Thymus (tissue), 11 donors: ENCODE results near the gene PHAF1. TPM values are rescaled to one million over a fixed set of nuclear protein-coding genes. Genes with fewer than 3 reads are reported as not detected.

Experiments used
- DNase-seq, 9 donors: peaks; one replicate each; pipeline ENCODE4 v3.0.0-alpha.2; 2013; ENCODE audit warnings: low spot score in 9 of 9, low read depth in 6 of 9, missing footprints in 1 of 9
- H3K27ac ChIP-seq, 2 donors: one replicate each; pipeline ENCODE4 v1.5.1; 2013; ENCODE audit warnings: control low read depth in 1 of 2, low read depth in 1 of 2, low read length in 1 of 2, mild to moderate bottlenecking in 1 of 2, moderate library complexity in 1 of 2
- H3K27me3 ChIP-seq, 2 donors: one replicate each; pipeline ENCODE4 v1.5.1; 2013; ENCODE audit warnings: low read length in 1 of 2; ENCODE audit not compliant: control insufficient read depth in 2 of 2, insufficient read depth in 1 of 2
- H3K36me3 ChIP-seq, 2 donors: one replicate each; pipeline ENCODE4 v1.5.1; 2013; ENCODE audit warnings: low read length in 1 of 2, mild to moderate bottlenecking in 1 of 2, moderate library complexity in 1 of 2; ENCODE audit not compliant: control insufficient read depth in 2 of 2, insufficient read depth in 2 of 2
- H3K4me1 ChIP-seq, 2 donors: one replicate each; pipeline ENCODE4 v1.5.1; 2013; ENCODE audit warnings: low read length in 2 of 2; ENCODE audit not compliant: control insufficient read depth in 2 of 2, insufficient read depth in 2 of 2
- H3K4me3 ChIP-seq, 2 donors: one replicate each; pipeline ENCODE4 v1.5.1; 2013; ENCODE audit warnings: low read length in 2 of 2, control low read depth in 1 of 2, mild to moderate bottlenecking in 1 of 2
- H3K9me3 ChIP-seq, 2 donors: one replicate each; pipeline ENCODE4 v1.5.1; 2013; ENCODE audit warnings: low read length in 1 of 2, mild to moderate bottlenecking in 1 of 2; ENCODE audit not compliant: control insufficient read depth in 2 of 2, insufficient read depth in 1 of 2
- WGBS: extraction: QIAGEN DNeasy Blood & Tissue Kit; methylation state at CpG from one replicate; pipeline ENCODE4 v1.1.7; 2013; 5-methylcytosine and 5-hydroxymethylcytosine counted together
- polyA plus RNA-seq: library from polyadenylated mRNA; stranded (reverse); fragments of 200-250 nt; gene quantifications from one replicate; pipeline ENCODE4 v1.2.3, GENCODE V29; 2013
- total RNA-seq: library from RNA; stranded (reverse); fragments of 120-200 nt; gene quantifications from one replicate; pipeline ENCODE4 v1.2.4, GENCODE V29; 2013
- donor health status: healthy.

The PHAF1 gene
- total and polyA plus RNA-seq, 2 donors = 7.7 to 12.0 TPM

DNA sequence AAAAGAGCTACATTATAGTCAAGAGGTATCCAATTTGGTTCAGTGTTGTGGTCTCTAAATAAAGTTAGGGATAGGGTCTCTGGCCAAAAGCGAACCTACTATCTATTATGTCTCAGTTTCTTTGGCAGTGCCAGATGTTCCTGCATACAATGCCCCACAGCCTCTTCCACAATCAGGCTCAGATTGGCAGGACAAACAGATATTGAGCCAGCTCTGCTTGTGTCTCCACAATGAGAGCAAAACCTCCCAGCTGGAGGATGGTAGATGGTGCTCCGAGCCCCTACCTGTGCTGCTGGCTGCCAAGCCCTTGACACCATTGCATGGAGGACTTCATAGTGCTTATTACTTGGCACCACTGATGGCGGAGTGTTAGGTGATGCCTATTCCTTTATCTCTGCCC is 19.7 kb downstream of the PHAF1 start:
- H3K4me3 ChIP-seq = no peak overlapping the region
- WGBS = 98% methylated on average over 3 of the region's 3 CpGs
- H3K36me3 ChIP-seq = peaks cover 31 to 33% of the 10 kb centered on the region in 2 donors
- H3K4me1 ChIP-seq = no peaks in the 10 kb centered on the region
- DNase-seq = no peak
- no peaks in the 10 kb centered on the region for H3K27me3 ChIP-seq
- no peak overlapping the region for H3K27ac ChIP-seq
- no peaks in the 10 kb centered on the region for H3K9me3 ChIP-seq

DNA sequence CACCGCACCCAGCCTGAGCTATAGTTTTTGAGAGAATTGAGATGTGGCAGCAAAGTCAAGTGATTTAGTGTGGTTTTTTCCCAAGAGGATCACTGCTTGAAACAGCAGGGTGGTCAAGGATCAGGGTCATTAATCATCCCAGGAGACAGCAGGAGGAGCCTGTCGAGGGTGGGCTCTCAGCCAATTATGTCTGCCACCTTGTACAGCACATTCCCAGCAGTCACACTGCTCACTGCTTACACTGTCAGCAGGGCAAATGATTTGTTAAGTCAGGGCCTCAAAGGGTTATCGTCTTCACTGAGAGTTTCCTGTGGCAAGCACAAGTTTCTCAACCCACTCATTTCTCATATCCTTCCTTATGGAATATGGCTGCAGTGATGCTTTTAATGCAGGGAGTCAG is 27.9 kb downstream of the PHAF1 start:
- H3K9me3 ChIP-seq = no peaks in the 10 kb centered on the region
- no peak overlapping the region for H3K4me3 ChIP-seq
- H3K27me3 ChIP-seq = no peaks in the 10 kb centered on the region
- peaks cover 58 to 70% of the 10 kb centered on the region in 2 donors for H3K36me3 ChIP-seq
- no peaks in the 10 kb centered on the region for H3K4me1 ChIP-seq
- 83% methylated on average over 3 of the region's 3 CpGs for WGBS
- no peak for DNase-seq
- no peak overlapping the region for H3K27ac ChIP-seq

DNA sequence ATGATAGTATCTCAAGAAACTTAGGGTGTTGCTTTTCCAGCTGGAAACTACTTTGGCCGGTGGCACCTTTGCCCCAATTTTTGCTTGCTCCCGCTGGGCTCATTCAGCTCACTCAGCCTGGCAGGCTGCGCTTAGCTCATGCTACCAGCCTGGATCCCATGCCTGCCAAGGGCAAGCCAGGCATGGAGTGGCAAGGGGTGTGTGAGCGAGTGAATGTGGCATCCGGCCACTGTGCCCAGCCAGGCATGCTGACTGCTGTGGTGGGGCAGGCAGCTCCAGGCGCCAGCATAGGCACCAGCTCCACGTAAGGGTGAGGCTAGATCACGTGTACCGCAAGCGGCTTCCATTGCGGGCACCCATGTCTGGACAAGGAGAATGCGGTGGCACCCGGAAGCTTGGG is 31.6 kb downstream of the PHAF1 start:
- no peak overlapping the region for H3K4me3 ChIP-seq
- H3K36me3 ChIP-seq = peaks cover 61 to 79% of the 10 kb centered on the region in 2 donors
- H3K27me3 ChIP-seq = no peaks in the 10 kb centered on the region
- H3K4me1 ChIP-seq = no peaks in the 10 kb centered on the region
- no peak overlapping the region for H3K27ac ChIP-seq
- no peak for DNase-seq
- over 99% methylated on average over 13 of the region's 13 CpGs for WGBS
- H3K9me3 ChIP-seq = no peaks in the 10 kb centered on the region

DNA sequence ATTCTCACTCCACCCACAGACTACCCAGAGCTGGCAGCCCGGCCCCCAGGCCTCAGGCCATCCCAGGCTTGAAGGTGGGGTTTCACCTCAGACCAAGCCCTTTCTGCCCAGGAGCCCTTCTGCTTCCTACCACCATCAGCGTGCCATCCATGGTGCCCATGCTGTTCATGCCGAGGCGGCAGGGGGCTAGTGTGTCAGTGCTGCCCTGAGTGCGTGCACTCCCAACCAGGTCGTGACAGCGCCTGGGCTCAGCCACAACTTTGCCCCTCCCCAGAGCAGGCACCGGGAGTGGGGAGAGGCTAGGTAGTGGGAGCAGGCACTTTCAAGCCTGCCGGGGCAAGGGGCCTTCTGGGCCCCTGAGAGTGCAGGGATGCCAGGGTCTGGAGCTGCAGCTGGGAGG is 32.6 kb downstream of the PHAF1 start:
- no peak for DNase-seq
- Histone ChIP-seq H3K27me3 (no peaks in the 10 kb centered on the region), H3K9me3 (no peaks in the 10 kb centered on the region), H3K4me3 (no peak overlapping the region), H3K27ac (no peak overlapping the region), H3K36me3 (peaks cover 71 to 84% of the 10 kb centered on the region in 2 donors), H3K4me1 (no peaks in the 10 kb centered on the region)
- 97% methylated on average over 9 of the region's 9 CpGs for WGBS

DNA sequence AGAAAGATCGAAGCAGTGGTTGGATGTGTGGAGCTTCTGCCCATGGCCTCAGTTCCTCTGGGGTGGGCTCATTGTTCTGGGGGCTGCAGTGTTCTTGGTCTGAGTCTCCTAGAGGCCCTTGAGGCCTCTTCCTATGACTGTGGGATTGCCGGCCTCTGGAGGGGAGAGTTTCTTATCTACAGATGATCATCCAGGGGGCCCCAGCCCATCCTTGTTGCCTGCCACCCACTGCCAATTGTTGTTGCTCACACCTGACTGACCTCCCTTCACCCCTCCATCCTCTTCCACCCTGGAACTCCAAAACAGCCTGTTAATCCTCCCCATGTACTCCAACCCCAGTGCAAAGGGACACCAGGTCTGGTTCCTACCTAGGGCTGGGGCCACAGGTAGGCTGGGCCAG is 35.2 kb downstream of the PHAF1 start:
- peaks cover 3 to 6% of the 10 kb centered on the region in 2 donors for H3K9me3 ChIP-seq
- H3K27ac ChIP-seq = no peak overlapping the region
- 99% methylated on average over 2 of the region's 2 CpGs for WGBS
- H3K4me1 ChIP-seq = peaks cover 0 to 6% of the 10 kb centered on the region in 2 donors
- H3K4me3 ChIP-seq = no peak overlapping the region
- DNase-seq = no peak
- peaks cover 77 to 81% of the 10 kb centered on the region in 2 donors for H3K36me3 ChIP-seq
- peaks cover 7 to 13% of the 10 kb centered on the region in 2 donors for H3K27me3 ChIP-seq

DNA sequence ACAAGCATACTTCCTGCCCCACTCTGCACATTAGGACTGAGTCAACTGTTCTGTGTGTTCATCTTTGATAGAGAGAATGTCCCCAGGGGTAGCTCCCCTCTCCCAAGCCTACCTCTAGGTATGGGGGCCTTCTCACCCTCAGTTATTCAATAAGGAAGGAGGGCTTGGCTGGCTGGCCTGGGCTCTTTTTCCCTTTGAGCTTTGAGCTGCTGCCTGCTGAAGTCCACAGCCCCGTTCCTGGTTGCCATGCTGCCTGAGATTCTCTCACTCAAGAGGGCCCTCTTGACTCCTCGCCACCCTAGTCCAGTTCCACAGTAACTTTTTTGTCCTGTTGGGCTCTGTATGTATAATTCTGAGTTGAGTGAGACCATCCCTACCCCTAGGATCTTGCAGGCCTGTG is 36.0 kb downstream of the PHAF1 start:
- H3K36me3 ChIP-seq = peaks cover 69 to 73% of the 10 kb centered on the region in 2 donors
- WGBS = 97% methylated on average over 2 of the region's 2 CpGs
- no peak for DNase-seq

DNA sequence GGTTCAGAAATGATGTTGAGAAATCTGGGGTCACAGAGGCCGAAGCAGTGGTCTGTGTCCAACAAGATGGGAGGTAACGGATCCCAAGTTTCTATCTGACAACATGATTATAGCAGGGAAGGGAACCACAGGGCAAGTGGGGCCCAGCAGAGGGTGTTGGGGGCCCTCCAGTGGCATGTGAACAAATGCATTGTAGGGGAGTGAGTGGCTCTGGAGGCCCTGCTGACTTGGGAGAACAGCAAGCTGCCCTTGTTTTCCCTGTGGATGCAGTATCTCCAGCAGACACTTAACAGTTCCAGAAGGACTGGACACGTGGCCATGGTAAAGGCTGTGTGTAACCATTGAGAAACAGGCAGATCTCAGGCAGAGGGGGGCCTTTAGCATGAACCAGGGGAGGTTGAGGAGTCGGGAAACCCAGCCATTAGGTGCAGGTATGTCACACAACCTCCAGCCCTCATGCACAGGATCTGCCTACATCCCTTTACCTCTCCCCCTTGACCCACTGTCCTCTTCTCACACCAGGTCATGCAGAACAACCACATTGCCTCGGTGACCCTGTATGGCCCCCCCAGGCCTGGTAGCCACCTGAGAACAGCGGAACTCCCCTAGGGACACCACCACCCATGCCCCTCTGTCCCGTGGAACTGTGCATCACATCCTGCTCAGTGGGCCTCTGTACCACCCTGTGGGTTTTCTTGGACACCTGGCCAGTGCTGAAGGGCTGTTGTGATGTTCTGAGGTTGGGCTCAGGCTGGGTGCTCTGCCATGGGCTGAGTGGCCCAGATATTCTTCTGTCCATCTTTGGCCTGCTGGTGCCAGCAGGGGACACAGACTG is 37.0 kb downstream of the PHAF1 start:
- no peak overlapping the region for H3K4me3 ChIP-seq
- H3K27me3 ChIP-seq = peaks cover 25 to 31% of the 10 kb centered on the region in 2 donors
- WGBS = 97% methylated on average over 7 of the region's 7 CpGs
- peaks cover 5 to 13% of the 10 kb centered on the region in 2 donors for H3K9me3 ChIP-seq
- no peak for DNase-seq
- H3K27ac ChIP-seq = no peak overlapping the region
- peaks cover 7 to 12% of the 10 kb centered on the region in 2 donors for H3K4me1 ChIP-seq
- peaks cover 60 to 65% of the 10 kb centered on the region in 2 donors for H3K36me3 ChIP-seq

More for the DNA sequence above, 36.0 kb downstream of the PHAF1 start:
- peaks cover 5 to 11% of the 10 kb centered on the region in 2 donors for H3K9me3 ChIP-seq
- H3K4me1 ChIP-seq = peaks cover 4 to 9% of the 10 kb centered on the region in 2 donors
- no peak overlapping the region for H3K27ac ChIP-seq
- no peak overlapping the region for H3K4me3 ChIP-seq
- H3K27me3 ChIP-seq = peaks cover 15 to 21% of the 10 kb centered on the region in 2 donors

DNA sequence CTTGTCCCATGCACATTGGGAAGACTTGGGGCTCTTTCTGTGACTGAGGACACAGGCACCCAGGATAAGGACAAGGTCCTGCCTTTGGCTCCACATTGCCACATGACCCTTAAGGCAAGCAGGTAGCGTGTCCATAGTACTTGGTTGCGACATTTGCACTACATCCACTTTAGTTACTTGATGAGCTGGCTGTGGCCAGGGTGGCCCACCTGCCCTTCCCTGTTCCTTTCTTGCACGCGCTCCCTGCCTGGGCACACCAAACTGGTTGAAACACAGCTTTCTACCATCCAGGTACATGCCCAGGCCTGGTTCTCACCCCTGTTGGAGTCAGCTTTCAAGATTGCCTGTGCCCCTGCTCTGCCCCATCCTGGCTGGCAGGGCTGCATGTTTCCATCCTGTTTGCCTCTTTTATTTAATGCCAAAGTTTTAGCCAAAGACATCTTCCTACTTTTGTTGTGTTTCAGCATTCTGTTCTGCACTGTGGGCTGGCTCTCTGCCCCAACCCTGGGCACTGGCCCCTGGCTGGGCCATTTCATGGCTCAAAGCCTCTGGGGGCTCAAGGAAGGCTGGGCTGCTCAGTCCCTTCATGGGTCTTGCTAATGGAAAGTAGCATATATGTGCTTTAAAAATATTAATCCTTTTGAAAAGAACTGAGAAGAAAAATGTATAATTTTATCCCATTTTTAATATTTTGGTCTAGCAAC is 37.8 kb downstream of the PHAF1 start:
- H3K36me3 ChIP-seq = peaks cover 51 to 60% of the 10 kb centered on the region in 2 donors
- no peak for DNase-seq
- H3K4me1 ChIP-seq = peaks cover 7 to 12% of the 10 kb centered on the region in 2 donors
- H3K27ac ChIP-seq = no peak overlapping the region
- WGBS = 97% methylated on average over 4 of the region's 4 CpGs
- H3K27me3 ChIP-seq = peaks cover 28 to 40% of the 10 kb centered on the region in 2 donors
- no peak overlapping the region for H3K4me3 ChIP-seq
- H3K9me3 ChIP-seq = peaks cover 5 to 13% of the 10 kb centered on the region in 2 donors

DNA sequence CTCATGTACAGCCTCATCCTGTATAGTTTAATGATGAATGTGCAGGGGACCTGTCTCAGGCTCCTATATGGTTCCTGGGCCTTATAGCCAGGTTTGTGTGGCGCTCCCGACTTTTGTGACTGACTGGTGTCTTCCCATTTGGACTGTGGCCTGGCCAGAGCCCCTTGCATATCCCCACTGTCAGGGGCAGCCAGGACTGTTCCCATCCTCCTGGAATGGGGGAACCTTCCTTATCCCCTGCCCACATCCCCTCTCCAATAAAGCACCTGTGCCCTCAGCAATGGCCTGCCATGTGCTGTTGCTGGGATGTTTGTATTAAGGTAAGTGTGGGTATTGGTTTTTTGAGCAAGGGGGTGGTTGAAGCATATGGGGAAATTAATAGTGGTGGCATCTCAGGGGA is 38.5 kb downstream of the PHAF1 start:
- no peak for DNase-seq
- Histone ChIP-seq H3K4me1 (peaks cover 7 to 12% of the 10 kb centered on the region in 2 donors), H3K27me3 (peaks cover 32 to 46% of the 10 kb centered on the region in 2 donors), H3K4me3 (no peak overlapping the region), H3K9me3 (peaks cover 5 to 13% of the 10 kb centered on the region in 2 donors), H3K36me3 (peaks cover 46 to 58% of the 10 kb centered on the region in 2 donors), H3K27ac (no peak overlapping the region)
- 95% methylated on average over 2 of the region's 2 CpGs for WGBS
